ENCODE measurements around the gene MYH16.

DNA sequence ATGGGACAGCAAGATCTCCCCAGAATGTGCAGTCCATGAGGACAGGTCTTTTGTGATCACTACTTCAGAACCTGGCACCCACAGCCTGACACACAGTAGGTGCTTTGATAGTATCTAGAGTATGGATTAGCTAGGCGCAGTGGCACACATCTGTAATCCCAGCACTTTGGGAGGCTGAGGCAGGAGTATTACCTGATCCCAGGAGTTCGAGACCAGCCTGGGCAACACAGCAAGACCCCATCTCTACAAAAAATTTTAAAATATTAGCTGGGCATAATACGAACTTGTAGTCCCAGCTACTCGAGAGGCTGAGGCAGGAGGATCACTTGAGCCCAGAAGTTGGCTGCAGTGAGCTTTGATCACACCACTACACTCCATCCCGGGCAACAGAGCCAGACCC is 79.6 kb downstream of the MYH16 start:
- TF ChIP-seq, protein P1, sequence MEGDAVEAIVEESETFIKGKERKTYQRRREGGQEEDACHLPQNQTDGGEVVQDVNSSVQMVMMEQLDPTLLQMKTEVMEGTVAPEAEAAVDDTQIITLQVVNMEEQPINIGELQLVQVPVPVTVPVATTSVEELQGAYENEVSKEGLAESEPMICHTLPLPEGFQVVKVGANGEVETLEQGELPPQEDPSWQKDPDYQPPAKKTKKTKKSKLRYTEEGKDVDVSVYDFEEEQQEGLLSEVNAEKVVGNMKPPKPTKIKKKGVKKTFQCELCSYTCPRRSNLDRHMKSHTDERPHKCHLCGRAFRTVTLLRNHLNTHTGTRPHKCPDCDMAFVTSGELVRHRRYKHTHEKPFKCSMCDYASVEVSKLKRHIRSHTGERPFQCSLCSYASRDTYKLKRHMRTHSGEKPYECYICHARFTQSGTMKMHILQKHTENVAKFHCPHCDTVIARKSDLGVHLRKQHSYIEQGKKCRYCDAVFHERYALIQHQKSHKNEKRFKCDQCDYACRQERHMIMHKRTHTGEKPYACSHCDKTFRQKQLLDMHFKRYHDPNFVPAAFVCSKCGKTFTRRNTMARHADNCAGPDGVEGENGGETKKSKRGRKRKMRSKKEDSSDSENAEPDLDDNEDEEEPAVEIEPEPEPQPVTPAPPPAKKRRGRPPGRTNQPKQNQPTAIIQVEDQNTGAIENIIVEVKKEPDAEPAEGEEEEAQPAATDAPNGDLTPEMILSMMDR (IDR thresholded peaks at IDR 0.05): no peak
- no peak for TF ChIP-seq POLR2A (IDR thresholded peaks at IDR 0.05)

Data from adrenal gland (tissue), 5 donors.